Fibroblast of the aortic adventitia (primary cell): ENCODE measurements around the gene TEKT3. TPM values are rescaled to one million over a fixed set of nuclear protein-coding genes. Genes with fewer than 3 reads are reported as not detected.

Experiments used
- DNase-seq: peaks from one replicate; pipeline ENCODE4 v3.0.0-alpha.2; 2010; ENCODE audit warnings: low read depth
- H3K4me3 ChIP-seq: 2 replicates; pipeline ENCODE4 v1.5.1; 2011; ENCODE audit warnings: low read depth, mild to moderate bottlenecking, control low read depth, low read length, moderate library complexity
- CTCF ChIP-seq: IDR thresholded peaks from 2 replicates; pipeline ENCODE4 v1.5.1; 2011; ENCODE audit warnings: mild to moderate bottlenecking, low read length, control low read depth, inconsistent platforms; ENCODE audit not compliant: insufficient read depth
- total RNA-seq: library from RNA; depleted of rRNA; stranded (reverse); fragments of >200 nt; gene quantifications from 2 replicates; pipeline ENCODE4 v1.2.3, GENCODE V29; 2012; ENCODE audit warnings: low replicate concordance

Gene TEKT3
- total RNA-seq, 1 donor, result 0.63 TPM

DNA sequence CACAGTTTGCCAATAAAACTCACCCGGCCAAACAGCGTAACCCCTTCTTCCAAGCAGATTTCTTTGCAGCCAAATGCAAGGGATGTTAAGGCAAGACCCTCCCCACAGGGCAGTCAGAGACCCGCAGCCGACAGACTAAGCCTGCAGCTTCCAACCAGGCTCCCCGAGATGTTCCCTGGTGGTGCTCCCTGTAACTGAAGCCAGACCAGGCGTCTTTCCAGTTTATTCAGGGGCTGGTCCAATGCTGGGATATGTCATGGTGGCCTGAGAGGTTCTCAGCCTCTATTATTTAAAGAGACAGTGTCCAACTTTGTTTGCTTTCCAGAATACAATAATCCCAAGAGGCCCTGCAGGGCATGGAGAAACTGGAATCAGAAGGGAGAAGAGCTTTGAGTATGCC, 76.3 kb downstream of the TEKT3 start, which contains the start of gene PMP22:
Gene PMP22, minus strand, starts transcription at position 196 of the 400 bp plus-strand sequence. CDS start 4,599 bp downstream, outside the sequence.
- H3K4me3 ChIP-seq, result peak within 1 kb of the TSS; percentile 72
- TF ChIP-seq CTCF, result peak; percentile 52
- peak; percentile 69 for DNase-seq

GRCh38 chr17:15264542-15264941, 76.9 kb downstream of the TEKT3 start:
- peak overlapping the region; percentile 72 for H3K4me3 ChIP-seq
- DNase-seq, result no peak
- TF ChIP-seq CTCF, result no peak

DNA sequence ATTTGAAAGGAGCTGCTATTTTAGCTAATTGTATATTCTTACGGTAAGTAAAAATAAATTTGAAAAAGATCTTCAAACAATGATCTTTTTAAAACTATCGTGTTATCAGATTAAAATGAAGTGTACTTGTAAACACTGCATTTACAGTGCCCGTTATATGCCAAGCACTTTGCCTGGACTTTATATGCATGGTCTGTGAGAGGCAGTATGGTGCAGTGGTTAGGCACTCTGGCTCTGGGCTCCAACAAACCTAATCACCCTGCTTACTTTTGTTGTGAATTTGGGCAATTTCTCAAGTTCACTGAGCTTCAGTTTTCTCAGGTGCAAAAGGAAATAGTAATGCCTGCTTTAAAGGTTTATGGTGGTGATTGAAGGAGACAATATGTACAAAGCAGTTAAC, 77.7 kb downstream of the TEKT3 start:
- H3K4me3 ChIP-seq, result peak overlapping the region; percentile 96
- DNase-seq, result no peak
- no peak for TF ChIP-seq CTCF

GRCh38 chr17:15263206-15263579, 78.2 kb downstream of the TEKT3 start:
- H3K4me3 ChIP-seq, result peak overlapping the region; percentile 96
- peak; percentile 97 for DNase-seq
- TF ChIP-seq CTCF, result no peak

GRCh38 chr17:15262291-15263205, 78.8 kb downstream of the TEKT3 start:
- peak overlapping the region; percentile 96 for H3K4me3 ChIP-seq
- peak; percentile 47 for TF ChIP-seq CTCF
- peak; percentile 94 for DNase-seq

GRCh38 chr17:15261802-15262290, 79.6 kb downstream of the TEKT3 start:
- peak; percentile 37 for DNase-seq
- no peak for TF ChIP-seq CTCF
- H3K4me3 ChIP-seq, result peak overlapping the region; percentile 96
